ENCODE data around the gene ADCY10. TPM values are rescaled to one million over a fixed set of nuclear protein-coding genes. Genes with fewer than 3 reads are reported as not detected.
"Not testable (repeated sequence)": the region's sequence is repeated elsewhere in the genome, so short reads cannot be mapped to it uniquely, and the experiment has no call there.

Gene ADCY10
- total RNA-seq, 1 donor from 2014 or later, result 0.97 TPM

DNA sequence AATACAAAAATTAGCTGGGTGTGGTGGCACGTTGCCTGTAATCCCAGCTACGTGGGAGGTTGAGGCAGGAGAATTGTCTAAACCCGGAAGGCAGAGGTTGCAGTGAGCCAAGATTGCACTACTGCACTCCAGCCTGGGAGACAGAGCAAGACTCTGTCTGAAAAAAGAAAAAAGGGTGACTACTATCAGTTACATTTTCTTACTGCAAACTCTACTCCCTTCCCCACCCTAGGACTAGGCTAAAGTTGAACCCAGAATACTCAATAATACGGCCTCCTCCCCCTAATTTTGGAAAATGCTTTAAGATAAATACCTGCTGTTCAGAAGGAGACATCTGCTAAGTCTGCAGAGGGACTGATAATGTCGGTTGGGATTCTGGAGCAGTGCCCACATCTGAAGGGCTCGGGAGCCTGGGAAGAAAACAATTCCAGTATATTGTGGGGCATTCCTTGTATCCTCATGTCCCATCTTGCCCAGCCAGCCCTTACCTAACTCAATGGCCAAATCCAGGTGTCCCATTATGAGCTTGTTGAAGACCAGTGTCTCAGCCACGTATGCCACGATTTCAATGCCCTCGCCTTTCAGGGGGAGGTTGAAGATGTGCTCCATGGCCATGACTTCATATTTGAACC, 89.7 kb downstream of the ADCY10 start:
- DNase-seq (ENCODE audit: low spot score), result no peak
- intact Hi-C loops (cut with DNase I), result loop anchor here (5.0 kb wide), 1 partner anchor 113 kb away; the partner anchor contains the start of genes DCAF6 and MPC2

- intact Hi-C loops (cut with DNase I), result loop anchor here (5.0 kb wide), 1 partner anchor 115 kb away; the partner anchor contains the start of genes DCAF6 and MPC2
- no peak for DNase-seq (ENCODE audit: low spot score)
These were observed 91.8 kb downstream of the ADCY10 start for GRCh38 chr1:167821969-167822685.

DNA sequence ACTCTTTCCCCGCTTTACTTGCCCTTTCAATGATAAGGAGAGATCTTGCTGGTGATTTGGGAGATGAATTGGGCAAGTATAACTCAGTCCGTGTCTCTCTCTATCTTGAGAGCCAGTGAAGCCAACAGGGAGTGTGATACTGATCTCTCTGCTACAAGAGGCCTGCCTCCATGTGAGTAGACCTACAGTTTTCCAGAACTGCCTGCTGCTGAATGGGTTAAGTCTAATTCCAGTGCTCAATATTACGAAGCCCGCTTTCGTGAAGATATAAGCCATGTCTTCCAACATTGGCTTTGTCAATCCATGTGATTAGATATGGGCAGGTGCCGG, 92.6 kb downstream of the ADCY10 start:
- intact Hi-C loops (cut with DNase I), result loop anchor here (5.0 kb wide), 1 partner anchor 116 kb away; the partner anchor contains the start of genes DCAF6 and MPC2
- no peak for DNase-seq (ENCODE audit: low spot score)

DNA sequence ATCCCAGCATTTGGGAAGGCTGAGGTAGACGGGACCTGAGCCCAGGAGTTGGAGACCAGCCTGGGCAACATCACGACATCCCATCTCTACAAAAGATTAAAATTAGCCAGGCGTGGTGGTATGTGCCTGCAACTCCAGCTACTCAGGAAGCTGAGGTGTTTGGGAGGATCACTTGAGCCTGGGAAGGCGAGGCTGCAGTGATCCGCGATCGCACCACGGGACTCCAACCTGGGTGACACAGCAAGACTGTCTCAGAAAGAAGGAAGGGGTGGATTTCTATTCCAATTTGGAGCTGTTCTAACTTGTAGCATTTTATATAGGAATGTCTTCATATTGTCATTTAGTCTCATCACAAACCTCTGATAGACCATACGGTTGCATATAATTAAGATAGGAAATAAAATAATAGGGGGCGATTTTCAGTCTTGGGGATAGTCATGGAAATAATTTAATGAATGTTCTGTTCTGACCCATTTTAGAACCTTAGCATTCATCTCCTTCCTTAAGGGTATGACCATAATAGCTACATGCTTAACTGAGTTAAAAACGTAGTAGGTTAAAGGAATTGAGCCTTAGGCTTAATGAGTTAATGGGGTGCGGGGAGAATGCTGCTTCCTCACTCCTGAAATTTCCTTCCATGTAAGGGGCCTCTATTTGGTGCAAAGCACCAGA, 93.1 kb downstream of the ADCY10 start:
- intact Hi-C loops (cut with DNase I), result loop anchor here (5.0 kb wide), 1 partner anchor 116 kb away; the partner anchor contains the start of genes DCAF6 and MPC2
- no peak for DNase-seq (ENCODE audit: low spot score)

DNA sequence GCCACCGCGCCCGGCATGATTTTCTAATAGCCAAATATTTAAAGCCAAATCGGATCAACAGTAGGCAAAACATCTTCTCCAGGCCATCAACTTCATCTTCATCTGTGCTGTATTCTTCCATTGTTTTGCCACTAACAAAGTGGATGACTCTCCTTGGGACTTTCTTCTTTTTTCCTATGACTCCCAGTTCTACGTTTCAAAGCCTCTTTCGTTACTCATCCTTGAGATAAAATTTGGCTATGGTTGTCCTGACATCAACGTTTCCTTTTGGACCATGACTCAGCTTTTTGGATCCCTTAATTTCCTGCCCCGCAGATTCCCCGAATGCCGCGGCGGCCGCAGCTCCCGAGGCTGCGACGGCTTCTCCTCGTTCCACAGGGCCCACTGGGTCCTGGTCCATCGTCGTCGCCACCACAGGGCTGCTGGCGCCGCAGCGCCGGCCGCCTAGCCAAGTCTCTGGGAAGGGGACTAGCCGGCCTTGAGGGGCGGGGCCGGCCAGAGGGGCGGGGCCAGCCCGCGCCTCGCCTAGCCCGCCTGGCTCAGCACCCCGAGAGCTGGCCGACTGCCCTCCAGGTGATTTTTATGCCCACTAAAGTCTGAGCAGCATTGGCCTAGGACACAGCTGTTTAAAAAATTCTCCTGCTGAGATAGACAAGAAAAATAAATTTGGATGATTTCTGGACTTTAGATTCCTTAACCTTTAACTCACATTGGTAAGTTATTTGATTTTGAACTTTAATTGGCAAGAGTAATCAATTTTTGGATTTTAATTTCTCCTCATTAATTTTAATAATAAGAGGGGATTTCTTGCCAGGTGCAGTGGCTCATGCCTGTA, 93.9 kb downstream of the ADCY10 start:
- peak; percentile 93 for DNase-seq (ENCODE audit: low spot score)
- intact Hi-C loops (cut with DNase I), result loop anchor here (5.0 kb wide), 1 partner anchor 117 kb away; the partner anchor contains the start of genes DCAF6 and MPC2

- intact Hi-C loops (cut with DNase I), result no loop called here
- DNase-seq (ENCODE audit: low spot score), result no peak
These were observed 98.3 kb downstream of the ADCY10 start for GRCh38 chr1:167815650-167816049.

DNA sequence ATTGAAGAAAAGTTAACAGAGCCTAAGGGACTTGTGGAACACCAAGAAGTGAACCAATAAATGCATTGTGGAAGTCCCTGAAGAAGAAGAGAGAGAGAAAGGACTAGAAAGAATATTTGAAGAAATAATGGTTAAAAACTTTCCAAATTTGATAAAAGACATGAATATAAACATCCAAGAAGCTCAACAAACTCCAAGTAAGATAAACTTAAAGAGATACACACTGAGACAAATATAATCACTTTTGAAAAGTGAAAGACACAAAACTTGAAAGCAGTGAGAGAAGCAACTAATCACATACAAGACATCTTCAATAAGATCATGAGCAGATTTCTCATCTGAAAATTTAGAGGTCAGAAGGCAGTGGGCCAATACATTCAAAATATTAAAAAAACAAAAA, 101.0 kb downstream of the ADCY10 start:
- no peak for DNase-seq (ENCODE audit: low spot score)
- intact Hi-C loops (cut with DNase I), result no loop called here

GRCh38 chr1:167808690-167809089, 105.2 kb downstream of the ADCY10 start:
- DNase-seq (ENCODE audit: low spot score), result no peak

DNA sequence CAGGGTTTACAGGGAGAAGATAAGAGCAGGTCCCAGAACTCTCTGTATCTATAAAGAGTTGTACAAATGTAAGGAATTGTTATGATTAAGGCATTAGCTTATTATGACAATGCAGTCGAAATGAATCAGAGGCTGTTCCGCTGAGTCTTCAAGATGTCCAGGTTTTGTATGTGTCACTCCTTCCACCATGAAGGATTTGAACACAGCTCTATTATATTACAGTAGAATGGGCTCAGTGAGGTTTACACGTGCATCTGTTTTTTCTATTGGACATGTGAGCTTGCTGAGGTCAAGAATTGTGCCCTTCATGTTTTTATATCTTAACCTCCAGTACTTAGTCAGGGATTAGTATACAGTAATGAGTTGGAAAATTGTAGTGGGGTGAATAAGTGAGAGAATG, 105.8 kb downstream of the ADCY10 start:
- DNase-seq (ENCODE audit: low spot score), result no peak
- intact Hi-C loops (cut with DNase I), result loop anchor here (10.0 kb wide), 1 partner anchor 277 kb away; no protein-coding TSS in a partner anchor

More at GRCh38 chr1:167808690-167809089, 105.2 kb downstream of the ADCY10 start:
- intact Hi-C loops (cut with DNase I), result loop anchor here (10.0 kb wide), 1 partner anchor 276 kb away; no protein-coding TSS in a partner anchor

DNA sequence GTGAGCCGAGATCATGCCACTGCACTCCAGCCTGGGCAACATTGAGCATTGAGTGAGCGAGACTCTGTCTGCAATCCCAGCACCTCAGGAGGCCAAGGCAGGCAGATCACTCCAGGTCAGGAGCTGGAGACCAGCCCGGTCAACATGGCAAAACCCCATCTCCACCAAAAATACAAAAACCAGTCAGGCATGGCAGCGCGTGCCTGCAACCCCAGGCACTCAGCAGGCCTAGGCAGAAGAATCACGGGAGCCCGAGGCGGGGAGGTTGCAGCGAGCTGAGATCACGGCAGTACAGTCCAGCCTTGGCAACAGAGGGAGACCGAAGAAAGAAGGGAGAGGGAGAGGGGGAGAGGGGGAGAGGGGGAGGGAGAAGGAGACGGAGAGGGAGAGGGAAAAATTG, 107.3 kb downstream of the ADCY10 start:
- intact Hi-C loops (cut with DNase I), result loop anchor here (10.0 kb wide), 1 partner anchor 278 kb away; no protein-coding TSS in a partner anchor
- not testable (repeated sequence) for DNase-seq (ENCODE audit: low spot score)

DNA sequence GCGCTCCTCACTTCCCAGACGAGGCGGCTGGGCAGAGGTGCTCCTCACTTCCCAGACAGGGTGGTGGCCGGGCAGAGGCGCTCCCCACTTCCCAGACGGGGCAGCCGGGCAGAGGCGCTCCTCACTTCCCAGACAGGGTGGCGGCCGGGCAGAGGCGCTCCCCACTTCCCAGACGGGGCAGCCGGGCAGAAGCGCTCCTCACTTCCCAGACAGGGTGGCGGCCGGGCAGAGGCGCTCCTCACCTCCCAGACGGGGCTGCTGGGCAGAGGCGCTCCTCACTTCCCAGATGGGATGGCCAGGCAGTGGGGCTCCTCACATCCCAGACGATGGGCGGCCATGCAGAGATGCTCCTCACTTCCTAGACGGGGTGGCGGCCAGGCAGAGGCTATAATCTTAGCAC, 107.7 kb downstream of the ADCY10 start:
- not testable (repeated sequence) for DNase-seq (ENCODE audit: low spot score)
- intact Hi-C loops (cut with DNase I), result loop anchor here (10.0 kb wide), 1 partner anchor 279 kb away; no protein-coding TSS in a partner anchor

DNA sequence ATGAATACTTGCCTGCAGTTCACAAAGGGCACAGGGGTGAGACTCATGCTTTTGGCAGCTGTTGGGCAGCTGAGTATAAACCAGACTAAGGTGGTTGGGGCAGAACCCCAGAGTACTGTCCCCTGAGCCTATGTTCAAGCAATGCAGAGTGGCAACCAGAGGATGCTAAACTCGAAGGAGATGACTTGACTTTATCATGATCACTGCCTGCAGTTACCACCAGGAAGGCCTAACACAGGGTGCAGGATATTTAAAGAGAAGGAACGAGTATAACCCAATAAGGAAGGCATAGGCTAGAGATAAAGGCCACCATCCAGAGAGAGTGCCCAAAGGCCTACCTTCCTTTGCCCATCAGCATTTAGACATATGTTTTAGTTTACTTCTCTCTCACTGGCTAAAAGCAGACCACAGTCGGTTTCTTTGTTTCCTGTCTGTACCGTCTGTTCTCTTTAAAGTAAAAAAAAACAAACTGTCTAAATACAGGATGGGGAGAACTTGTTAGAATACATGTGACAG, 108.8 kb downstream of the ADCY10 start:
- intact Hi-C loops (cut with DNase I), result loop anchor here (10.0 kb wide), 1 partner anchor 280 kb away; no protein-coding TSS in a partner anchor
- DNase-seq (ENCODE audit: low spot score), result no peak

GRCh38 chr1:167803358-167804207, 110.4 kb downstream of the ADCY10 start:
- peak; percentile 95 for DNase-seq (ENCODE audit: low spot score)
- intact Hi-C loops (cut with DNase I), result loop anchor here (2.0 to 10.0 kb wide), 4 partner anchors 83 to 281 kb away; partner anchors contain the start of genes DCAF6, MPC2 and MPZL1

GRCh38 chr1:167802235-167802634, 111.7 kb downstream of the ADCY10 start:
- intact Hi-C loops (cut with DNase I), result loop anchor here (2.0 to 10.0 kb wide), 4 partner anchors 81 to 283 kb away; partner anchors contain the start of genes DCAF6, MPC2 and MPZL1
- no peak for DNase-seq (ENCODE audit: low spot score)

- DNase-seq (ENCODE audit: low spot score), result no peak
- intact Hi-C loops (cut with DNase I), result loop anchor here (5.0 to 10.0 kb wide), 3 partner anchors 137 to 285 kb away; partner anchors contain the start of genes DCAF6 and MPC2
These were observed 113.7 kb downstream of the ADCY10 start for GRCh38 chr1:167800251-167800650.

DNA sequence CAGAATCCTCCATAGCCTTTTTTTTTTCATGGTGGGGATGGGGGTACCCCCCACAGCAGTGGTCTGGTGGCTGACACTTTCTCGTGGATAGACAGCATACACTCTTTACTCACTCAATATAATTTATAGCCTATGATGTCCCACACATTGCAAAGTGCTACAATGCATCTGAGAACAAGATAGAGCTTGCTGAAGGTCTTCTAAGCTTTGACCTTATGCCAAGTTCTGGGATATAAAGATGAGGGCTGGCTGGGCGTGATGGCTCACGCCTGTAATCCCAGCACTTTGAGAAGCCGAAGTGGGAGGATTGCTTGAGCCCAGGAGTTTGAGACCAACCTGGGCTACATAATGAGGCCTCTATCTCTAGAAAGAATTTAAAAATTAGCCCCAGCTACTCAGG, 114.2 kb downstream of the ADCY10 start:
- no peak for DNase-seq (ENCODE audit: low spot score)
- intact Hi-C loops (cut with DNase I), result loop anchor here (5.0 to 10.0 kb wide), 3 partner anchors 138 to 285 kb away; partner anchors contain the start of genes DCAF6 and MPC2

DNA sequence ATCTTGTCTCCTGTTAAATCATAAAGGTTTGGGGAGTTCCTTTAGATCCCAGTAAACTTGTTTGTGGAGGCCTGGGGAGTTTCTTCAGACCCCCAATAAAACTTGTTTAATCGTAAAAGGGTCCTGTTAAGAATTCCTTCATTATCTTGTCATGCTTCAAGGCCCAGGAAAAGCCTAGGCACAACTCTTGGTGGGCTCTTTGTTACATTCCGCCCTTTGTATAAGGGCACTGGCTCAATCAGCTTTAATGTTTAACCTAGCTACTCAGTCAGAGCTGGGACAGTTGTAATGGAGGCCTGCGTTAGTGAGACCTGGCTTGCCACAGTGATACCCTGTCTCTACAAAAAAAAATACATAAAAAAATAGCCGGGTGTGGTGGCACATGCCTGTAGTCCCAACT, 115.0 kb downstream of the ADCY10 start:
- intact Hi-C loops (cut with DNase I), result no loop called here
- no peak for DNase-seq (ENCODE audit: low spot score)

GRCh38 chr1:167797015-167797414, 116.9 kb downstream of the ADCY10 start:
- peak; percentile 81 for DNase-seq (ENCODE audit: low spot score)
- intact Hi-C loops (cut with DNase I), result loop anchor here (2.0 kb wide), 1 partner anchor 82 kb away; no protein-coding TSS in a partner anchor

Data from cardiac septum (tissue), 1 donor.